GM19239 (cell line): Measurements from ENCODE around the gene PDCD1LG2.
A peak's percentile ranks its signal among the peaks of the same experiment; 100 is the strongest.

Experiments
- DNase-seq: peaks from one replicate; pipeline ENCODE4 v3.0.0; 2011; ENCODE audit warnings: low spot score; ENCODE audit not compliant: insufficient read length
- FAIRE-seq: peaks from 2 replicates; lab custom pipeline; 2011; peaks lifted over from hg19 to GRCh38; lab: Jason Lieb, UNC

PDCD1LG2 gene

GRCh38 chr9:5518937-5519319, 8.6 kb downstream of the PDCD1LG2 start:
- no peak for FAIRE-seq

GRCh38 chr9:5524090-5524489, 13.8 kb downstream of the PDCD1LG2 start:
- DNase-seq, result no peak
- FAIRE-seq, result peak; percentile 82

More at GRCh38 chr9:5518937-5519319, 8.6 kb downstream of the PDCD1LG2 start:
- DNase-seq, result no peak

- FAIRE-seq (peak; percentile 96), DNase-seq (no peak)
Observed at GRCh38 chr9:5529683-5530221, 19.4 kb downstream of the PDCD1LG2 start.

GRCh38 chr9:5531101-5531882, 21.0 kb downstream of the PDCD1LG2 start:
- peak; percentile 95 for FAIRE-seq
- no peak for DNase-seq

- DNase-seq (no peak), FAIRE-seq (no peak)
Observed at GRCh38 chr9:5532306-5532705, 22.0 kb downstream of the PDCD1LG2 start.

GRCh38 chr9:5532790-5533189, 22.5 kb downstream of the PDCD1LG2 start:
- DNase-seq, result no peak
- no peak for FAIRE-seq

GRCh38 chr9:5536684-5537083, 26.4 kb downstream of the PDCD1LG2 start:
- FAIRE-seq, result peak; percentile 14
- DNase-seq, result no peak

- FAIRE-seq (peak; percentile 81), DNase-seq (no peak)
Observed at GRCh38 chr9:5543875-5544702, 33.8 kb downstream of the PDCD1LG2 start.

- DNase-seq (no peak), FAIRE-seq (no peak)
Observed at GRCh38 chr9:5549658-5550650, 39.6 kb downstream of the PDCD1LG2 start.

- no peak for FAIRE-seq
- DNase-seq, result no peak
Observed at GRCh38 chr9:5551368-5552150, 41.2 kb downstream of the PDCD1LG2 start.

GRCh38 chr9:5552301-5552700, 42.0 kb downstream of the PDCD1LG2 start:
- DNase-seq (no peak), FAIRE-seq (no peak)

- FAIRE-seq (no peak), DNase-seq (no peak)
Observed at GRCh38 chr9:5553211-5553610, 42.9 kb downstream of the PDCD1LG2 start.

GRCh38 chr9:5554254-5554653, 43.9 kb downstream of the PDCD1LG2 start:
- DNase-seq, result no peak
- peak; percentile 78 for FAIRE-seq

GRCh38 chr9:5556101-5556705, 45.9 kb downstream of the PDCD1LG2 start:
- DNase-seq, result no peak
- FAIRE-seq, result no peak

GRCh38 chr9:5557606-5558587, 47.6 kb downstream of the PDCD1LG2 start:
- no peak for DNase-seq
- FAIRE-seq, result peak; percentile 93

- FAIRE-seq, result no peak
- DNase-seq, result no peak
Observed at GRCh38 chr9:5559659-5560058, 49.3 kb downstream of the PDCD1LG2 start.

GRCh38 chr9:5560443-5561100, 50.2 kb downstream of the PDCD1LG2 start:
- FAIRE-seq (no peak), DNase-seq (no peak)
